Measurements from ENCODE around the gene NF2. TPM values are rescaled to one million over a fixed set of nuclear protein-coding genes. Genes with fewer than 3 reads are reported as not detected.

NF2 gene
- total and polyA plus RNA-seq, 10 of the 15 experiments (the other 5 are each of a cell fraction or from before 2014, with no cell fraction given), result 2.2 to 49.8 (median 22.5) TPM

DNA sequence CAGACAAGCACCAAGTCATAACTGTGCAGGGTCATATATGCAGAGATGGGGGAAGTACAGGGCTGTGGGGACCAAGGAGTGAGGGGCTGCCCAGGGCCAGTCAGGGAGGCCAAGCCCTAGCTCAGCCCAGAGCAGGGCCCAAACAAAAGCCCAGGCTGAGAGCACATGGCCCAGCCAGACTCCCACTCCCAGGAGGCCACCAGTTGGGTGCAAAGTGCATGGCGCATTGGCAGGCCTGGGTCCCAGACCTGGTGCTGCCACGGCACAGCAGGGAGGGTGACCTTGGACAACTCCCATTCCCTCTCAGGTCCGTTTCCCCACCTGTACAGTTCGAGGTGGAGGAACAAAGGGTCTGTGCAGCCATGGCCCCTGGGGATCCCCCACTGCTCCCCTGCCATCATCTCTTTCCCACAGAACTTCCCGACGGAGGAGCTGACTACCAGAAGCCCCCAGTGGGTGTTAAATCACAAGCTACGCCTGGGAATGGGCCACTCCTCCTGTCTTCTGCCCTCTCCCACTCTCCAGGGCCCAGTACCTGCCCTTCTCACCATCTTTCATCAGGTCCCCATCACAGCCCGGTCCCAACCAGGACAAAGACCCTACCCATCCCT lies 23.1 kb upstream of the NF2 start (continued):
- no peak for TF ChIP-seq NFIC (IDR thresholded peaks at IDR 0.05; ENCODE audit: low read depth, low read length)

GRCh38 chr22:29581799-29582198 lies 21.6 kb upstream of the NF2 start:
- FAIRE-seq (no peak), ATAC-seq (no peak), DNase-seq (ENCODE audit: low read depth, low spot score) (no peak)
- Histone ChIP-seq H3K36me3 (ENCODE audit: control insufficient read depth in 2 of 2, insufficient read depth in 2 of 2, low read length in 1 of 2) (no peaks in the 10 kb centered on the region; a peak in 1 of 4 replicates), H3K4me1 (ENCODE audit: control insufficient read depth, insufficient read depth, low read length) (peaks cover 4% of the 10 kb centered on the region; the same call in 1 of the 2 replicates), H4K20me1 (ENCODE audit: control insufficient read depth, insufficient read depth) (no peaks in the 10 kb centered on the region), H3K27ac (ENCODE audit: control insufficient read depth, insufficient read depth) (no peak overlapping the region), H3K9ac (ENCODE audit: control insufficient read depth, insufficient read depth, low read length) (no peak overlapping the region), H3K9me3 (replicated peaks; ENCODE audit: control insufficient read depth, insufficient read depth, low read length) (no peaks in the 10 kb centered on the region), H3K4me2 (ENCODE audit: control insufficient read depth, insufficient read depth) (peak overlapping the region; percentile 56), H3K79me2 (ENCODE audit: control insufficient read depth, insufficient read depth, low read length) (peaks cover 9% of the 10 kb centered on the region), H3K27me3 (replicated peaks in 1 of 2; ENCODE audit: control insufficient read depth in 2 of 2, insufficient read depth in 2 of 2, low read length in 1 of 2) (no peaks in the 10 kb centered on the region), H3K4me3 (peak overlapping the region; percentile 99), H2AFZ (ENCODE audit: control insufficient read depth, low read depth, low read length) (no peak overlapping the region)
- TSS peak; percentile 97 for BruUV-seq (replicated peaks)
- CTCF ChIA-PET, result no interaction called here
- POLR2A ChIA-PET, result interaction anchor here (0.6 to 0.7 kb wide), 6 partner anchors 8 to 622 kb away, joined by 3 to 11 read pairs (median 6); no protein-coding TSS in a partner anchor
- RAD21 ChIA-PET (ENCODE audit: unreplicated experiment), result no interaction called here
- SMC1A ChIA-PET (ENCODE audit: uncharacterized antibody, unreplicated experiment), result no interaction called here
- in situ Hi-C loops (cut with MboI), result no loop called here
- over 99% methylated on average over 12 of the region's 12 CpGs for WGBS (ENCODE audit: insufficient coverage, insufficient replicate concordance, low lambda C conversion rate, missing lambda C conversion rate)
- intact Hi-C loops (cut with micrococcal nuclease; ENCODE audit: unreplicated experiment), result loop anchor here (2.0 kb wide), 2 partner anchors 21 to 29 kb away; partner anchors contain the start of genes NF2 and THOC5
- TF ChIP-seq IRF3 (IDR thresholded peaks at IDR 0.05), result no peak
- no peak for TF ChIP-seq SUZ12 (IDR thresholded peaks at IDR 0.05; ENCODE audit: unreplicated experiment)
- TF ChIP-seq, protein P1, sequence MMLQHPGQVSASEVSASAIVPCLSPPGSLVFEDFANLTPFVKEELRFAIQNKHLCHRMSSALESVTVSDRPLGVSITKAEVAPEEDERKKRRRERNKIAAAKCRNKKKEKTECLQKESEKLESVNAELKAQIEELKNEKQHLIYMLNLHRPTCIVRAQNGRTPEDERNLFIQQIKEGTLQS (IDR thresholded peaks at IDR 0.05; ENCODE audit: borderline replicate concordance, extremely low read depth, low read depth, low read length), result no peak
- TF ChIP-seq SMC3 (IDR thresholded peaks at IDR 0.05; ENCODE audit: borderline replicate concordance, low read length), result no peak

Measured in GM12878 (cell line).